ENCODE data around the gene ERI3. TPM values are rescaled to one million over a fixed set of nuclear protein-coding genes. Genes with fewer than 3 reads are reported as not detected.

The ERI3 gene
- 58.3 and 74.2 TPM in 2 replicates for total RNA-seq

DNA sequence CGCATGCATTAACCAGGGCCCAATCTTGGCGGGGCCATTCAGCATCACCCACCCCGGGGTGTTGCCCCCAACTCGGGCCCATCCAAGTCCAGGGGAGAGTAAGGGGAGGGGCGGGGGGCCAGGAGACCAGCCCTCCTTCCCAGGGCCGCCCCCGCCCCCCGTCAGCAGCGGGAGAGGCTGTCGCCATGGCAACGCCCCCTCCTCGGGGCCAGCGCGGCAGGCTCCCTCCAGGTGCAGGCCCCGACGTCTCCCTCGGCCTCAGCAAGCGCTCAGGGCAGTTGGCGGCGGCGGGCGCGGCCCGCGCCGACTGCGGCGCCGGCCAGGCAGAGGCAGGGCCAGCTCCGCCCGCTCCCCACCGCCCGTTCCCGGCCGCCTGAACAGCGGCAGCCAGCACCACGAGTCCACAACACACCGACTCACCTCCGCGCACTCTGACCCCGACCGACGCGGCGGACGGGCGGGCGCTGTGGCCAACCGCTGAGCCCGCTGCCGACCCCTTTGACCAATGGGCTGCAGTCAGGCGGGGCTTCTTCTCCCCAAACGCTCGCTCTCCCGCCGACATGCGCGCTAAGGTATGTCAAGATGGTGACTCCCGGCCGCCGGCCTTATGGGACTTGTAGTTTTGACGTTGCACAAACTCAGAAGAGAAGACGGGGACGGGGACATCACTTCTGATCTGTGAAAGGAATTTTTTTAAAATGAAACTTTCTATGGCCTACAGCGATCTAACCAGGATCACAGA lies at the start of gene ERI3:
TSS of gene ERI3 (minus strand) at position 418 of the 742 bp plus-strand sequence. CDS start at position 187, 231 bp downstream.

GRCh38 chr1:44213222-44214112 lies 141.6 kb downstream of the ERI3 start, which contains the start of gene DMAP1:
DMAP1 (plus strand) TSS chr1:44213471; CDS start chr1:44213754, 283 bp downstream.

Other genes starting within 250 kb of the ERI3 start
- not detected in 2 replicates for gene KLF17, start 236.4 kb downstream of the ERI3 start, total RNA-seq
- not detected in 2 replicates for gene KLF18, start 213.6 kb downstream of the ERI3 start, total RNA-seq
- gene DMAP1, start 141.8 kb downstream of the ERI3 start, total RNA-seq: 23.5 and 23.6 TPM in 2 replicates
- 91.2 and 127 TPM in 2 replicates for gene RNF220, start 50.0 kb upstream of the ERI3 start, total RNA-seq